Ureter (tissue), 1 donor: ENCODE results near the gene MOGAT2. TPM values are rescaled to one million over a fixed set of nuclear protein-coding genes. Genes with fewer than 3 reads are reported as not detected.

Experiments
- DNase-seq: peaks from one replicate; pipeline ENCODE4 v3.0.0-alpha.2; 2020; ENCODE audit warnings: low spot score
- total RNA-seq: library from RNA; stranded (reverse); gene quantifications from one replicate; pipeline ENCODE4 v1.2.4, GENCODE V29; 2023
- donor health status: DM: yes; HTN: yes; CAD: no.

MOGAT2 gene
- total RNA-seq, 1 donor from 2014 or later, result 8.2 TPM

DNA sequence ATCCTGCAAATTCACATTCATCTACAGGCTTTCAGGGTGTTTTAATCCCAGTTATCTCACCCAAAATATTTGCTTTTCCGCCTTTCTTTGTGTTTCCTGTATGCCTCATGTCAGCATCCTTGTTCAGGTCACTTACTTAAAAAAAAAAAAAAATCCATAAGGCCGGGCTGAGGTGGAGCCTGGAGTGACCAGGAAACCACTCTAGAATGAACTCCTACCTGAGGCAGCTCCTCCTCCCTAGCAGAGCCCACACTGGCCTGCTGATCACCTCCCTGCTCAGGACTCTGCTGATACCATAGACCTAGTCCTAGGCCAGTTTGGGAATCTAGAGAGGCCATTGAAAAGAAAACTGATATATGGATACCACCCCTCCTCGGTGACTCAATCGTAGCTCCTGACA lies 42.2 kb downstream of the MOGAT2 start:
- no peak for DNase-seq

DNA sequence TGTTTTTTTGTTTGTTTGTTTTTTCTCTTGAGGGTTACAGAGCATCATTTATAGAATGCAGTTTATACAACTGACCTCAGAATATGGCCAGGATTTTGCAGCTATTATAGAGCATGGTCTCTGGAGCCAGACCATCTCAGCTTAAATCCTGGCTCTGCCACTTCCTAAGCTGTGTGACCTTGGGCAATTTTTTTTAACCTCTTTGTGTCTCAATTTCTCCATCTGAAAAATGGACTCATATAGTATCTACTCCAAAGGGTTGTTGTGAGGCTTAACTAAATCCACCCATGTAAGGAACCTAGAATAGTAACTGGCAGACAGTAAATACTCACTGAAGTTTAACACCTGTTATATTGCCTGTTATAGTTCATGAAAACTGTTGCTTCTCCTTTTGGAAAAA lies 42.6 kb downstream of the MOGAT2 start:
- no peak for DNase-seq

DNA sequence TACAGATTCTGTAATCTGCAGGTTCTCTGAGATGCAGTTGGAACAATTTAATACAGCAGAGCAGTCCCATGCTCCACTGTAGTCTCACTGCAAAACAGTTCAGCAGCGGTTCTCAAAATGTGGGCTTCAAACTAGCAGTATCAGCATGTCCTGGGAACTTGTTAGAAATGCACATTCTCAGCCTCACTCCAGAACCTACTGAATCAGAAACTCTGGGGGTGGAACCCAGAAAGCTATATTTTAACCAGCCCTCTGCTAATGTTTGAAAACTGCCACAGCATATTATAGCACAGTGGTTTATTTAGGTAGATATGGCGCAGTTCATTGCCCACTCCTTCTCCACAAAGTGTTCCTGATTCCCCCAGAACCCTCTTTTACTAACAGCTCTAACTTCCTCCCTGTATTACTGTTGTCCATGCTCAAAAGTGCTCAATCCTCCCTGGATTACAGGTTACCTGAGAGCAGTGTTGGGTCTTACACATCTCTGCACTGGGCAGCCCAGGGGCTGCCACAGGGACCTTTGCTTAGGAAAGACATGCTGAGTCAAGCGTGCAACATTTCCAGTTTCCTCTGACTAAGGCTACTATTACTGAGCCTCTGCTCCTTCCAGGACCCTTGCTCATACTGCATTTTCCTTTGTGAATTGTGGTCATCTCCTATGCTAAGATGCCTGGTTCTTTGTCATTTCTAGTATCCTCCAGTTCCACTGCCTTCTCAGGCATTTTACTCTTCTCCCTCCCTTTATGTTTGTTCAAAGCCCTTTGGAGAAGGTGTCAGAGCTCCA lies 43.3 kb downstream of the MOGAT2 start:
- DNase-seq, result no peak

GRCh38 chr11:75762158-75762557 lies 44.5 kb downstream of the MOGAT2 start:
- no peak for DNase-seq

DNA sequence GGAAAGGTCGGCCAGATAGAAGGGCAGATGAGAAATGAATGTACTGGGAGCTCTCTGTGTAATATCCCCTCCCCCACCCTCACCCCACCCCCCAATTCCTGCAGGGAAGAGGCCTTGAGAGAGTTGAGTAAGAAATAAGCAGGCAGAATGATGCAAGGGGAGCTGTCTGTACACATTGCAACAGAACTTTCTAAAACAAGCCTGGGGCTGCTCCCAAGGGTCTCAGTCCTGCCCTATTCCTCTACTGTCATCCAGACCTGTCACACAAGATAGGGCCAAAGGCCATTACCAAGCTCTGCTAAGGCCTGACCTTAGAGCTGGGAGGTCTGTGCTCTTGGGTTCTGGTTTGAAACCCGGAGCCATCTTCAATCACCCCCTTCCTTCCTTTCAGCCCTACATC lies 45.2 kb downstream of the MOGAT2 start:
- no peak for DNase-seq

- no peak for DNase-seq
Measured at GRCh38 chr11:75763846-75764245, 46.2 kb downstream of the MOGAT2 start.

GRCh38 chr11:75765116-75765515 lies 47.5 kb downstream of the MOGAT2 start:
- no peak for DNase-seq

DNA sequence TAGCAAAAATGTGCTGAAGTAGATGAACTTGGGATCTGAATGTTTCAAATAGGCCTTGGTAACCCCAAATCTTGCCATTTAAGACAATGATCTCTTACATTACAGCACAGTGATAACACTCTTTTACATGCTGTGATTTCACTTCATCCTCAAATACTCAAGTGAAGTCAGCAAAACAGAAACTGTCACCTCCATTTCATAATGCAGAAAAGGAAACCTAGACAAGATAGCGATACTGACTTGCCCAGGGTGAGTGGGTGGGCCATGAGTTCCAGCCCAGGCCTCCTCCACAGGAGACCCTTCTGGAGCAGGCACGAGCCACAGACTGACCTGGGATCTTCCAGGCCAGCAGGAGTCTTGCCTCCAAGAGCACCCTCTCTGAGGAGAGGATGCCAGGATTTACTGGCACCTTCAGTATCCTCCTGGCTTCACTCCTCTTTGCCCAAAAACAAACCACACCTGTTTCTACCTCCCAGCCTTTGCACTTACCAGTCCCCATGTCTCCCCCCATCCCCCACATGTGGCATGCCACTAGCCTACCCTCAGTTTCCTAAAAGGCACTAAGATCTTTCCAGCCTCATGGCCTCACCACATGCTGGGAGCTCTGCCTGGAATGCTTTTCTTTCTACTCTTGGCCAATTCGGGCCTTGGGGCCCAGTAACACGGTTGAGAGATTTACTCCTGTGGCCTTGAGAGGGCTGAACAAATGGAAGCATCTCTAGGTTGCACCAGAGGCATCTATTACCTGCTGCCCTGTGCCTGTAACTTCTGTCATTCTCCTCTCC lies 49.0 kb downstream of the MOGAT2 start:
- no peak for DNase-seq

- no peak for DNase-seq
Measured at GRCh38 chr11:75767228-75767572, 49.6 kb downstream of the MOGAT2 start.

DNA sequence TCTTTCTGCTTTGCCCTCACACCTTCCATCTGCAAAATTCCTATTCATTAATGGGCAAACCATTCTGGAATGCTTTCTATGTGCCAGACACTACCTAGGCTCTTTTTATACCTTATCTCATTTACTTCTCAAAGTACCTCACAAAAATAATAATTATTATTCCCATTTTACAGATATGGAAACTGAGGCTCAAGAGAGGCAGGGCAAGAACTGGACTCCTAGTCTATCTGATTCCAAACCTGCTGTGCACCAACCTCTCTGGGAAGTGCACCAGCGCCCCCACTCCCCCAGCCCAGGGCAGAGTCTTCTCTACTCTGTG lies 50.1 kb downstream of the MOGAT2 start:
- DNase-seq, result no peak

DNA sequence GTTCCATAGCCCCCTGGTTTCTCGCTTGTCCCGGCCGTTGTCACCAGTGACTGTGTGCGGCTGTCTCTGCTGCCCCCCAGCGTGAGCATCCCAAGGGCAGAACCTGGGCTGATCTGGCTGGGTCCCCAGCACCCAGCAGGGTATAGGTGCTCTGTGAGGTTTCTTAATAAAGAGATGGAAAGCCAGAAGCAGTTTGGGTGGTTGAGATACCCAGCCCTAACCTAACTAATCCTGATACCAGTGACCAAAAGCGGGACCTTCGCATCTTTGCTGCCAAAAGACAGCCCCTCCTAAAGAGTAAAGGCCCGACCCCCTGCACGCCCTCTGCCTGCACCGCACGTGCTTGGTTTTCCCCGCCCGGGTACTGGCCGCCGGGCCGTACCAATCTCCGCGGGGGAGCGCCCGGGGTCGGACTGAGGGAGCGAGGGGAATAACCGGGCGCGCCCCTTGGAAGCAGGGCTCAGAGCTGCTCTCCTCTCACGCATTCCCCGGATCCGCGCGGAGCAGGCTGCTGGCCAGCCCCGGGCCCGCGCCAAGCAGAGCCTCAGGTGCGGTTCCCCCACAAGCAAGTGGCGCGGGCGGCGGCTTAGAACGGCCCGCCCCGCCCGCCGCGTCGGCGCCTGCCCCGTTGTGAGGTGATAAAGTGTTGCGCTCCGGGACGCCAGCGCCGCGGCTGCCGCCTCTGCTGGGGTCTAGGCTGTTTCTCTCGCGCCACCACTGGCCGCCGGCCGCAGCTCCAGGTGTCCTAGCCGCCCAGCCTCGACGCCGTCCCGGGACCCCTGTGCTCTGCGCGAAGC lies 50.7 kb downstream of the MOGAT2 start, which contains the start of gene DGAT2:
Gene DGAT2, plus strand, starts transcription at position 667 of the 797 bp plus-strand sequence. CDS start 214 bp downstream, outside the sequence.
- peak; percentile 74 for DNase-seq

DNA sequence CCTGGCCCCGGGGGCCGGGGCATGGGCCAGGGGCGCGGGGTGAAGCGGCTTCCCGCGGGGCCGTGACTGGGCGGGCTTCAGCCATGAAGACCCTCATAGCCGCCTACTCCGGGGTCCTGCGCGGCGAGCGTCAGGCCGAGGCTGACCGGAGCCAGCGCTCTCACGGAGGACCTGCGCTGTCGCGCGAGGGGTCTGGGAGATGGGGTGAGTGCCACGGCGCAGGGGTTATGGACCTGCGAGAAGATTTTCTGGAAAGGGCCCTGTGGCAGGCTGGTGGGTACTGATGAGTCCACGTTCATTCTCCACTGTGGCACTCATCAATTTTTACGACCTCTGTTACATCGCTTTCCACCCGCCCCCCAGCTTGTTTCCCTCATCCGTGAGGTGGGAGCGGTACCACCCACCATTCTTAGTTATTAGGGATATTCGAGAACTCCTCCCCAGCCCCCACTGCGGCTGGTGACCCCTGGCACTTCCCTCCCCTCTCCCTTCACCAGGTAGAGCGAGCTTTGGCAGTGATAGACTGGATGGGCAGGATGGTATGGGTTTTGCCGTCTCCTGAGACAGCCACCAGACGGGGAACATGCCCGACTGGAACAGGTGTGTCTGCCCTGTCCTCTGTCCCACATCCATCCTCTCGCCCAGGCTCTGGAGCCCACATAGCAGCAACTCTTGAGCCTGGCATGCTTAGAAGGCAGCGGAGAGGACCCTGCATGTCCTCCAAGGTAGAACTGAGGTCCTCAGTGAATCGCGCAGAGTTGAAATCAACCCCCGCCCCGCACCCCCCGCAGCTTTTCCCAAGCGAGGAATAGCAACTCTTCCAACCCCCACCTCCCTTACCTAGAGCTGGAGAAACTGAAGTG lies 51.5 kb downstream of the MOGAT2 start:
- no peak for DNase-seq

DNA sequence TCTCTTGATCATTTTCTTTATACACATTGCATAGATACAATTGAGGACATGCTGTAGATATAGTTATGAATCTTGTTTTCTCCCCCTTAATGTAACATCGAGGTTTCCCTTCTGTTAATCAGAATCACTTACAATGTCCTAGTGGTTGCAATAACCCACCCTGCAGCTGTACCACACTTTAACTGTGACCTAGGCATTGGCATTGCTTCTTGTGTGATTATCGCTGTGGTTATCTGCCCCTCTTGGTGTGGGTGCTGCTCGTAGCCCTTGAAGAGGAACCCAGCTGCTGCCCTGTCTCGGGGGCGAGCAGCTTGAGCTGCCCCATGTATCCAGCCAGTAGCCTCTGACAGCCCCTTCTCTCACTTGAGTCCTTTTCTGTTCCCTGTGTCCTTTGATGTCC lies 52.5 kb downstream of the MOGAT2 start:
- DNase-seq, result no peak

DNA sequence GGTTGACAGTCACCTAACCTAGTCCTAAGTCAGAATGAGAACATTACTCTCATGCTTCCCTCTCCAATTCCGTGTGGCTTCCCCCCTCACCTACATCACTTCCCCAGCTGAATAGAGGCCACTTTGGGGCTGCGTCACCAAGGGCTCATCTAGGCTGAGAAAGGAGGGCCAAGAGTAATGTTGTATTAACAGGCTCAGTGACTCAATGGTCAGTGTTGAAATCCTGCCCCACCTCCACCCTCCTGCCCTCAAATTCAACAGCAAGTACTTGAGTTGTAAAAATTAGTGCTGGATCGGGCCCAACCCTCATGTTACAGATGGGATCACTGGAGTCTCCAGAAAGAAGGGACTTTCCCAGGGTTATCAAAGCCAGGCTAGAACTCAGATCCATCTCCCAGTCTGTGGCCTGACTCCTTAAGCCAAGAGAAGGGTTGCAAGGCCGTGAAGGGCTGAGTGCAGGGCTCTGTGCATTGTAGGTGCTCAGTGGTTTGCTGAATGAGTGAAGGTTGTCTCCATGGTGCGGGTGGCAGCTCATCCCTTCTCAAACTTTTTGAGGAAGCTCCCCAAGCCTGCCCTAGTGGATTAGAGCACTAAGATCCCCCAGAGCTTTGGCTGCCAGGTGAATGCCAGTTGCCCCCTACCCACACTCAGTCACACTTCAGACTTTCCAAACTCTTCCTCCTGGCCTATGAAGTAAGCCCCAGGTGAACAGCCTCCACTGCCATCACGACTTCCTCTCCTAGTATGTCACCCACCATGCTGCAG lies 54.2 kb downstream of the MOGAT2 start:
- no peak for DNase-seq

DNA sequence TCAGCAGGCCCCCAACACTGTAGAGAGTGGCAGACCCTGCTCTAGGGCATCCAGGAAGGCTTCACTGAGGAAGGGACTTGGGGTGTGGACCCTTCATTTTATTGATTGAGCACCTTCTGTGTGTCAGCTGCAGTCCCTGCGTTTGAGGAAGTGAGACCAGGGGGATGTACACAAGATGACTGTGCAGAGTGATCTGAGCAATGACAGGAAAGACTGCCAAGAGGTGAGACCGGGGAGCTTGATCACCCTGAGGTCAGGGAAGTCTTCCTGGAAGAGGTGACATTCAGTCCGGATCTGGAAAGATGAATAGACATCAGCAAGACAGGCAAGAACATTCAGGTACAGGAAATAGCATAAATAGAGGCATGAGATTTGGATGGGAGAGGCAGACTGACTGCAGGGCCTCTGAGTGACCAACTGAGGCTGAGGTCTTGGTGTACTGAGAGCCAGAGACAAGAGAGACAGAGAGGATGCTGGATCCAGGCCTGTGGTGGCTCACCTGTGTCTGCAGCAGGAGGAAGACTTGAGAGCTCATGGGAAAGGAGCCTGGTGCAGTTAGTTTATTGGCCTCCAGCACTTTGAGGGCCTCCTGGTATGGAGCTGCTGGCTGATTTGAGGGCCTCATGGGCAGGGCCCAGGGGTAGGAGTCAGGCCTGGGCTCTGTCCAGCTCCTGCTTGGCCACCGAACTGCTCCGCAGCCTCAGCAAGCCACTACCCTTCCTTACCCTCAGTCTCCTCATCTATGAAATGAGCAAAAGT lies 56.1 kb downstream of the MOGAT2 start:
- no peak for DNase-seq

GRCh38 chr11:75775056-75775455 lies 57.4 kb downstream of the MOGAT2 start:
- DNase-seq, result no peak

GRCh38 chr11:75776546-75776945 lies 58.9 kb downstream of the MOGAT2 start:
- DNase-seq, result no peak

- no peak for DNase-seq
Measured at GRCh38 chr11:75777461-75778110, 59.9 kb downstream of the MOGAT2 start.

DNA sequence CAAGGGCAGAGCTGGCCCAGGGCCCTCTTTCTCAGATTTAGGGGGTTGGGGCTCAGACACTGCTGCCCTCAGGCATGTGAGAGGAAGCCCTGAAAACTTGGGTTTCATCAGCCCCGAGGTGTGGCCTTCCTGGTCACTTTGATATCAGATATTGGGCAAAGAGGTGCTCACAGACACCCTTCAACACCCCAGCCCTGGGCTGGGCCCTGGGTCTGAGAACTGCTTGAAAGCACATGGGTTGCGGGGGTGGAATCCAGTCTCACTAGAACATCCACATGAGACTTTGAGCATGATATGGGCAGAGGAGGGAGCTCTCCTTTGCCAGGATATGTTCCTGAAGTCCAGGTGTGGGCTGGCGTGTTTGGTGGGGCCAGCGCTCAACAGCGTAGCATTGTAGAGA lies 61.3 kb downstream of the MOGAT2 start:
- DNase-seq, result no peak

DNA sequence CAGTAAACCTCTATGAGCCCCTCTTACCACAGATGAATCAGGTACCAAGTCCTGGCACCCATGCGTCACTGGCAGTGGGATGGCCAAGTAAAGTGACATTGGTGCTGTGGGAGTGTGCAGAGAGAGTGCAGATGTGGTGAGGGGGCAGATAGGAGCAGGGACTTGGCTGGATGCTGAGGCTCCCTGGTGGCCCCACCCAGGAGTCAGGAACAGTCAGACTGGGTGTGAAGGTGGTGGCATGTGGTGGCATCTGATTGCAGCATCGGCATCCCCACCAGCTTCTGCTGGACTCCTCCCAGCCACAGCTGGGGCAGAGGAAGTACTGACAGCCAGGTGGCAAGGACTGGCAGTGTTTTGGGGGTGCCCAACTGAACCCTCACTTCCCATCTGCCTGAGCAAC lies 62.3 kb downstream of the MOGAT2 start:
- DNase-seq, result no peak
